ENCODE results near the gene PIGW.

Gene PIGW

DNA sequence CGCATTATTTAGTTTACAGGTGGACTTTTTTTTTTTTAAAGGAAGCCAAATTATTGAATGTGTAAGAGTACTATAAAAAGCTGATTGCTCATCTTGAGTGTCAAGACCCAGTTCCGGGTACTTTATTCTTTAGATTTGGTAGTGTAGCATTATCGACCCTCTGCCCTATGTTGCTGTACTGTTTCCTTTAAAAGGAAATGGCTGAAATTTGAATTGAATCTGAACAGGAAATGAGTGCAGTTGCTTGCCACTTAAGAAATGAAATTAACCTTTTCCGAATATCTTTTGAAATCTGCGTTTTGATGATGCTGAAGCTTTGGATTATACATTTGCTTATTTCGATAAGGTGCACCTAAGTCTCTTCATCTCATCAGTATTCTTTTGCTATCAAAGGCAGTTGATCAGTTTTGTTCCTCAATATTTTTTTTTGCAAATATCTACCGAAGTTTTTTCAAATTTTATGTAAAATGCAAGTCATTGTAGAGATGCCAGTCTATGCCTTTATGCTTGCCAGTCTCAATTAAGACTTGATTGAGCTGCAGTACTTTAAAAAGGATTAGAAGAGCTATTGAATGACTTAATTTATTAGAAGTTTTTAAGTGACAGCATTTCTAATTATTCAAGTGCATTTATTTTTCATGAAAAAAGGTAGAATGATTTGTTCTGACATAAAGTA is 11.8 kb downstream of the PIGW start:
- DNase-seq: peak; percentile 15

DNA sequence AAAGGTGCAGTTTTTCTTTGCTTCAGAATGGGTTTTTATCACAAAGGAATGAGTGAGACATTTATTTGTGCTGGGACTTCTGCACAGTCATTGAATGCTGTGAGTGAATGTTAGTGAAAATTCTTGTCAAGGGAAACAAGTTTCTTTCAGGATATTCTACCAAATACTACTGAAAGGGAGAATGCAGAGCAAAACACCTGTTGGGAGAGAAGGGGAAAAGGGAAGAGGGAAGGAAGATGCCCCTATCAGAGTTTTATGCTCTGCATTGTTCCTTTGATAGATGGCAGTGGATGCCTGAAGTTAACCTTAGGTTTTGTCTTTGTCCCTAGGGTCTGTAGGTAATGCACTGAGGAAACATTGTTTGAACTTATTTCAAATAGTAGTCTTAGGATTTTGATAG is 13.0 kb downstream of the PIGW start:
- no peak for DNase-seq

DNA sequence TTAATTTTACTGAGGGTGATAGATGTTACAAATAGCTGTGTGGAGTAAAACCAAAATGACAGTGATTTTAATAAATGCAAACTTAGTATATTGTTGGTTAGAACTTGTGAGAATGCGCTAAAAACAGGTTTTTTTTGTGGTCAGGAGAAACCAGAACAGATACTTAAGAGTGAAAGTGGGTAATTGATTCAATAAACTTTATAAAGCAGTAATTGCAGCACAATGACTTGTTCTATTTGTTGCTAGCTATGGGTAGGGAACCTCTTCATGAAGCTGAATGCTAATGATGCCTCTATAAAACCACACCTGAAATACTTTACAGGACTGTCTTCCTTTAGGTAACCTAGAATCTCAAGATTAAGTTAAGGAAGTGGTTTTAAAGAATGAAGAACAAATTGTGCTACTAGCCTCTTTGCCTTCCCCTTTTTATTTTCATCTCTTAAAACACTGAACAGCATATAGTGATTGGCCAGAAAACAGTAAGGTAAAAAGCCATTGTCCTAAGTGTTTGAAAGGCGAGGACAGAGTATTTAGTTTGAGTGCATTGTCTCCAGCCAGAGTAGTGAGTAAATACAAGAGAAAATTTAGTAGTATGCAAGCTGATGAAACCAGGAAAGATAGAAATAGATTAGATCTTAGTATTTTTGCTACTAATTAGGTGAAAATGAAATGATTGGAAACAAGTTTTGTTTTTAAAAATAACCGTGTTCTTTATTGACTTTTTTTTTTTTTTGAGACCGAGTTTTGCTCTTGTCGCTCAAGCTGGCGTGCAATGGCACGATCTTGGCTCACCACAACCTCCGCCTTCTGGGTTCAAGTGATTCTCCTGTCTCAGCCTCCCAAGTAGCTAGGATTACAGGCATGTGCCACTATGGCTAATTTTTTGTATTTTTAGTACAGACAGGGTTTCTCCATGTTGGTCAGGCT is 16.0 kb downstream of the PIGW start:
- no peak for DNase-seq

DNA sequence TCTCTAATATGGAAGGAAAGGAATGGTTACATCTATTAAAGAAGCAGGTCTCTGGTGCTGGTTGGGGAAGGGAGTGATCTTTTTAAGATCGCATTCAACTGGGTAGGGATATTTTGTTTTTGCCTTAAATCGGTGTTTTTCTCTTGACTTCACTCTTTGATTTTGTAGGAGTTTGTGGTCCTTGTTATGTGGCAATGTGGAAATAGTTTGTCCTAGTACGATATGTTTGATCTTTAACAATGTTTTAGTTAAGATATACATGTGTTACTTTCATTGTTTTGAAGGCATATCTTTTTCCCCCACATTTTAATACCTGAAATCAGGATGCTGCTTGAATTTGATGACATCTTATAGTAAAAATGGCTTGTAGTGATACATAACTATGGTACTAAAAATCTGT is 18.7 kb downstream of the PIGW start:
- no peak for DNase-seq

DNA sequence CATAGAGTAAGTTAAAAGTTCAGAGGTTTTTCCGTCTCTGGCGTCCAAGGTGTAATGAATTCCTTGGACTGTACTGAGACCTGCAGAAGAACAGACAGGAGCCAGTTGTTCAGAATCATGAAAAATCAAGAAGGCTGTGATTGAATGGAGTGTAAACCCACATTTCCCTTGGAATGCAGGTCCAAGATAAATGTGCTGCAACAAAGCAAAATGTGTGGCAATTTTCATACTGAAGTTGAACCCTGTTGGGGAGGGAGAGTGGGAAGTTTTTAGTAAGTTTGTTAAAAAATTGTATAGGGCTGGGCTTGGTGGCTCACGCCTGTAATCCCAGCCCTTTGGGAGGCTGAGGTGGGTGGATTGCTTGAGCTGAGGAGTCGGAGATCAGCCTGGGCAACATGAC is 31.3 kb downstream of the PIGW start:
- DNase-seq: no peak

DNA sequence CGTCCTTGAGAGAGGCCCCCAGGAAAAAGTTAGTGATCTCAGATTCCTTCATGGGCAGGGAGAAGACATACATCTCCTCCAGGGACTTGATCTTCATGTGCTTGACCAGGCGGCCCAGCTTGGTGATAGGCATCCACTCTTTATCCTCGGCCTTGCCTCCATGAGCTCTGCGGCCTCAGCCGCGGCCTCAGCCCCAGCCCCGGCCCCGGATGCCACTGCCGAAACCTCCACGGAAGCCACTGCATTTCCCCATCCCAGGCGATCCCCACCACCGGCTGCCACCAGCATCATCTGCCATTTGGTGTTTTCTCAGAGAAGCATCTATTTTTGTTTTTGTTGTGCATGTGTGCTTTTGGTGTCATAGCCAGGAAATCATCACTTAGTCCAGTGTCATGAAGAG is 40.2 kb downstream of the PIGW start:
- no peak for DNase-seq

DNA sequence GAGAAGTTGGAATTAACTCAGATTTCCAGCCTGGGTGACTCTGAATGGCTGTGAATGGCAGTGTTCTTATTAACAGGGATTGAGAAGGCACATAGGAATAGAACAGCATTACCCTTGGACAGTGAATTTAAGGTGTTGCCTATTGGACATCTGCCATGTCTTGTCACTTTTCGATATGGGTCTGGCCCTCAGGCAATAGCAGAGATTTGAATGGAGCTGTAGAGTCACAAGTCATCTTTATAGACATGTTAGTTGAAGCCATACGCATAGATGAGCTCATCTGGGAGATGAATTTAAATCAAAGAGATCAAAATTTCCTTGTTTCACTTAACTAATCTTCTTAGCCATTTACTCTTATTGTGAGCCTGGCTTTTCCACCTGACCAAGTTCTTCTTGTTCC is 42.0 kb downstream of the PIGW start:
- DNase-seq: no peak

DNA sequence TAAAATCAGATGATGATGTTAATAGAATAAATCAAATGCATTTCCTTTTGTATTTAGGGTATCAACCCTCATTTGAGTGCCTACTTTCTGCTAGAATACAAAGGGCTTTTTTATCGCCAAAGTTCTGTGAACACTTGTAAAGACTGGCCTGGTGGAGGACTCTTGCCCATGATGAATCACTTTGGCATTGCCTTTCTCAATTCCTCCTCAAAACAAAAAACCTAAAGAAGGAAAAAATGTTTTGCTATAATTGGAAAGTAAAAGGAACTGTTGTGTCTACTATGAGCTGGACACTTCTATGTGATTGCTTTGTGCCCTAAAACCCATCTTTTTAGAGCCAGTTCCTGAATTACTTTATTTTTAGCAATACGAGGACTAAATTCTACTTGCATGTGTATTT is 43.9 kb downstream of the PIGW start:
- no peak for DNase-seq

DNA sequence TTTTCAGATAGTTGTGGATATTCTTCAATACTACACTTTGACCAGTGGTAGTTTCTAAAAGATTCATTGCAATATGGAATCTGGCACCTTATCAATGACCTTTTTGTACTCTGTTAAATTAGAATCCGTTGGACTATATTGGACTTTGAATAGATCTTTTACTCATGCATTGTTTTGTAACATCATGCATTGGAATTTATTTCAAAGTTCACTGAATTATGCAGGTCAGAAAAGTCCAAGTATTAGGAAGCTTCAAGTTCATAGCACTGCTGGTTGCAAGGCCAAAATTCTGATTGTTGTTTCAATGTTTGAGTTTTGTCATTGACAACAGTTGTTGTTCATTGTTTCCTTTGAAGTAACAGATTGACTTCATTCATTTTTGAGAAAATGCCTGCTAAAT is 49.0 kb downstream of the PIGW start:
- DNase-seq: no peak

DNA sequence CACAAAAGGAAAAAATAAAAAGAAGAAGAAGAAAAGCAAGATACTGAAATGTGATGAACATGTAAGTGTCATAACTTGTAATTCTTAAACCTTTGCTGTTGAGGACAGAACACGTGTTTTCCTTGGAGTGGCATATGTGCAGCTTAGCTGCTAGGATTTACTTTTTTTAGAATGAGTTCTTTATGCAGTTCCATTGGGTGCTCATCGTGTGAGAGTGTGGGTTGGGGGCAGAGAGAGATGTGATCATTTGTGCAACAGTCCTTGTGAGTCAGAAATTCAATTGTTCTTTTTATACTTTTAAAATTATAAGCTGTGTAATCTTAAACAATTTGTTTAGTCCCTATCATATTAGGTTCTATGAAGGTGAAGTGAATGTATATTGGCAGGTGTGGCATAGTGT is 51.4 kb downstream of the PIGW start:
- DNase-seq: no peak

Data from kidney glomerular epithelial cell (primary cell).